ENCODE measurements around the gene HMCN1. TPM values are rescaled to one million over a fixed set of nuclear protein-coding genes. Genes with fewer than 3 reads are reported as not detected.

HMCN1 gene
- total RNA-seq, 1 donor from 2014 or later: 3.4 TPM

DNA sequence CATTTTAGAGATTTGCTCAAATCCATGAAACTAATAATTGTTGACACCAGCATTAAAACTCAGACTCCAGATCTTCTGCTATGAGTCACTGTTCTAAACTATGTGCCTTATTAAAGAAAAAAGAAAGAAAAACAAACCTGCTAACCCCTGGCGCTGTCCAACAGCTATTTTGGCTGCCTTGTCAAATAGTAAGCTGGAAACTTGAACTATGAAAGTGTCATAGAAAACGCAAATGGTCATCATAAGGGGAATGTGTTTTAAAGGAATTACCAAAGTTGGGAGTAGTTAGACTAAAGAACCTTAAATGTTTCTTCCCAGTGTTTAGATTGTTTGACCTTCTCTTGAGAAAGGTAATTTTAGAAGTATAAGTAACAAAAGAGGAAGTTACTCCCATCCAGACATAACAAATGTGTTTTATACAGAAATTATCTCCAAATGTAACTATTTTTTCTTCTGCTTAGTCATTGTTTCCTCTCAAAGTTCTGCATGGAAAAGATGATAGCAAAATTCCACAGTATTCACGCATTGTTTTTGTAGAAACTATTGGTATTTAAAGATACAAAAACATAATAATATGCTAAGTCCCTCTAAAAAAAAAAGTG lies 368.5 kb downstream of the HMCN1 start:
- Mint-ChIP-seq H3K4me3 (ENCODE audit: low read depth) (no peak overlapping the region), H3K27me3 (no peaks in the 10 kb centered on the region), H3K27ac (no peak overlapping the region), H3K36me3 (ENCODE audit: insufficient read depth) (no peaks in the 10 kb centered on the region), H3K4me1 (ENCODE audit: low read depth) (no peaks in the 10 kb centered on the region), H3K9me3 (ENCODE audit: low read depth) (no peaks in the 10 kb centered on the region)
- no peak for TF ChIP-seq CTCF (IDR thresholded peaks at IDR 0.05; ENCODE audit: unreplicated experiment)
- no peak for DNase-seq (ENCODE audit: low spot score, unreplicated experiment)

GRCh38 chr1:186104459-186104858 lies 370.3 kb downstream of the HMCN1 start:
- Mint-ChIP-seq H3K4me1 (ENCODE audit: low read depth) (no peaks in the 10 kb centered on the region), H3K27ac (no peak overlapping the region), H3K36me3 (ENCODE audit: insufficient read depth) (no peaks in the 10 kb centered on the region), H3K9me3 (ENCODE audit: low read depth) (no peaks in the 10 kb centered on the region), H3K4me3 (ENCODE audit: low read depth) (no peak overlapping the region), H3K27me3 (no peaks in the 10 kb centered on the region)
- DNase-seq (ENCODE audit: low spot score, unreplicated experiment): no peak
- TF ChIP-seq CTCF (IDR thresholded peaks at IDR 0.05; ENCODE audit: unreplicated experiment): no peak

- TF ChIP-seq CTCF (IDR thresholded peaks at IDR 0.05; ENCODE audit: unreplicated experiment): no peak
- DNase-seq (ENCODE audit: low spot score, unreplicated experiment): no peak
- Mint-ChIP-seq H3K27me3 (no peaks in the 10 kb centered on the region), H3K27ac (no peak overlapping the region), H3K4me3 (ENCODE audit: low read depth) (no peak overlapping the region), H3K4me1 (ENCODE audit: low read depth) (no peaks in the 10 kb centered on the region), H3K9me3 (ENCODE audit: low read depth) (peaks cover 4% of the 10 kb centered on the region), H3K36me3 (ENCODE audit: insufficient read depth) (peaks cover 3% of the 10 kb centered on the region)
These were observed 378.1 kb downstream of the HMCN1 start for GRCh38 chr1:186112280-186112679.

DNA sequence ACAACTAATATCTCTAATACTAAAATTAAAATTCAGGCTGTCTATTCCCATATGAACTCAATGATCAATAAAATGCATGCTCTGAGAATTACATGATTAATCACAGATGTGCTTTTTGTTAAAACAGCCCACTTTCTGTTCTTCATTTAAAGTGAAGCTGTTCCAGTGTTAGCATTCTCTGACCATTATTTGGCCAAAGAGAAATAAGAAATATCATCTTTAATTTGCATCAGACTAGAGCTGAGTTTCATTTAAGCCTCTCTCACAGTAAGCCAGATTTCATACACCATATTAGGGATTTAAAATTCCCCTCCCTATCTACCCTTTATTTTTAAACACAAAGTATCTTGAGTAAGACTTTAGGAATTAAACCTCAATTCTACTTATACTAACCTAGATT lies 379.3 kb downstream of the HMCN1 start:
- Mint-ChIP-seq H3K27me3 (no peaks in the 10 kb centered on the region), H3K27ac (no peak overlapping the region), H3K4me1 (ENCODE audit: low read depth) (no peaks in the 10 kb centered on the region), H3K9me3 (ENCODE audit: low read depth) (peaks cover 4% of the 10 kb centered on the region), H3K4me3 (ENCODE audit: low read depth) (no peak overlapping the region), H3K36me3 (ENCODE audit: insufficient read depth) (peaks cover 3% of the 10 kb centered on the region)
- no peak for DNase-seq (ENCODE audit: low spot score, unreplicated experiment)
- TF ChIP-seq CTCF (IDR thresholded peaks at IDR 0.05; ENCODE audit: unreplicated experiment): no peak

GRCh38 chr1:186118724-186119123 lies 384.5 kb downstream of the HMCN1 start:
- no peaks in the 10 kb centered on the region for H3K27me3 Mint-ChIP-seq
- no peak for DNase-seq (ENCODE audit: low spot score, unreplicated experiment)
- TF ChIP-seq CTCF (IDR thresholded peaks at IDR 0.05; ENCODE audit: unreplicated experiment): no peak
- no peaks in the 10 kb centered on the region for H3K36me3 Mint-ChIP-seq (ENCODE audit: insufficient read depth)
- no peaks in the 10 kb centered on the region for H3K4me1 Mint-ChIP-seq (ENCODE audit: low read depth)
- H3K9me3 Mint-ChIP-seq (ENCODE audit: low read depth): no peaks in the 10 kb centered on the region
- no peak overlapping the region for H3K4me3 Mint-ChIP-seq (ENCODE audit: low read depth)
- H3K27ac Mint-ChIP-seq: no peak overlapping the region

Measured in progenitor cell of endocrine pancreas (in vitro differentiated cells).